GM19328 (cell line): ENCODE results near the gene PHKA2.
A peak's percentile ranks its signal among the peaks of the same experiment; 100 is the strongest.
"Not testable (repeated sequence)": the region's sequence is repeated elsewhere in the genome, so short reads cannot be mapped to it uniquely, and the experiment has no call there.

Experiments used
- ATAC-seq: cut with Tn5 transposase; IDR thresholded peaks from one replicate; pipeline ENCODE4 v1.9.1; 2021; ENCODE audit warnings: mild to moderate bottlenecking, moderate library complexity; ENCODE audit not compliant: unreplicated experiment

Gene PHKA2

DNA sequence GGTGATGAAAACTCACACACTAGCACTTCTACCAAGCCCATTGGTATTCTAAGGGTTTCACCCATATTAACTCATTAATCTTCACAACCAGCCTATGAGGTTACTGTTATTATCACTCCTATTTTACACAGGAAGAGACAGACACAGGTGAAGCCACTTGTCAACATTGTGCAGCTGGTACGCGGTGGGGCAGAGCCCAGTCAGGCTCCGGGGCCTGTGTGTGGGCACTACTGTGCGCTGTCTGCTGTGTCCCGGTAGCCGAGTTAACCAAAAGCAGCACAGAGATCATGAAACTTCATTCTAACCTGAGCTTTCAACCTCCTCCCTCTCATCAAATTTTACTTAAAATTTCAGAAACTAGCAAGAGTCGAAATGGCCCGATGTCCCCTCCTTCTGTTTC lies 111.3 kb downstream of the PHKA2 start:
- ATAC-seq, result no peak

DNA sequence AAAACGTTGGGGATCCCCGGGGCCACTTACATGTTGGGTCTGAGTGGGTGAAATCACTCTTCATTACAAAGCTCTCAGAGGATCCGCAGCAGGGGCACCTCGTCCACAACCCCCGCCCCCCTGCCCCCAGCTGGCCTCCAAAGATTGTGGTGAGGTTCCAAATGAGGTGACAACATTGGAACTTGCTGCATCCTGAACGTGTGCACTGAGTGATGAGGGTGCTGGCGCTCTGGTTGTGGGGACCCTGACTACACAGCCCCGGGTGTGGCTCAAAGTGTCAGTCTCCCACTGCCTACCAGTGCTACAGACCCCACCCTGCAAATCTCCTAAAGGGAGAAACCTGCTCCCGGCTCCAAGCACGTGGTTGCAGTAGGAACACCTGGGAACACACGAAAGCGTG lies 111.9 kb downstream of the PHKA2 start:
- no peak for ATAC-seq

DNA sequence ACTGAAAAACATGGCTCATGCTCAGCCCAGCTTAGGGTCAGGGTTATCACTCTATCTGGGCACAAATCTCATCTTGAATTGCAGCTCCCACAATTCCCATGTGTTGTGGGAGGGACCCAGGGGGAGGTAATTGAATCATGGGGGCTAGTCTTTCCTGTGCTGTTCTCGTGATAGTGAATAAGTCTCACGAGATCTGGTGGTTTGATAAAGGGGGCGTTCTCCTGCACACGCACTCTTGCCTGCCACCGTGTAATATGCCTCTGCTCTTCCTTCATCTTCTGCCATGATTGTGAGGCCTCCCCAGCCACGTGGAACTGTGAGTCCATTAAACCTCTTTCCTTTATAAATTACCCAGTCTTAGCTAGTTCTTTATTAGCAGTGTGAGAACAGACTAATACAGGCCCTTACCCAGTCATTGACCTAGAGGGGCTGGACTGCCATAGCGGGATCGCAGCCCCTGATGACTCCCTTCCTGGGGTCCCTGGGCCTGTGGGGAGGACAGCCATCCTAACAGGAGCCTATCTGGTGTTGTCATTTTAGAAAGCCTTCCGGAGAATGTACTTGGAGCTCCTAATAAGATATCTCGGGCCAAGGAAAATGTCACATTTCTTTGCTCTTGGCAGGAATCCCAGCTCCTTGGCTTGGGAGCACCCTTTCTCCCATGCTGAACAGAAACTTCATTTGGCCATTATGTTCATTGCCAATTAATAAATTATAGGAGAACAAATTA lies 112.6 kb downstream of the PHKA2 start:
- no peak for ATAC-seq

DNA sequence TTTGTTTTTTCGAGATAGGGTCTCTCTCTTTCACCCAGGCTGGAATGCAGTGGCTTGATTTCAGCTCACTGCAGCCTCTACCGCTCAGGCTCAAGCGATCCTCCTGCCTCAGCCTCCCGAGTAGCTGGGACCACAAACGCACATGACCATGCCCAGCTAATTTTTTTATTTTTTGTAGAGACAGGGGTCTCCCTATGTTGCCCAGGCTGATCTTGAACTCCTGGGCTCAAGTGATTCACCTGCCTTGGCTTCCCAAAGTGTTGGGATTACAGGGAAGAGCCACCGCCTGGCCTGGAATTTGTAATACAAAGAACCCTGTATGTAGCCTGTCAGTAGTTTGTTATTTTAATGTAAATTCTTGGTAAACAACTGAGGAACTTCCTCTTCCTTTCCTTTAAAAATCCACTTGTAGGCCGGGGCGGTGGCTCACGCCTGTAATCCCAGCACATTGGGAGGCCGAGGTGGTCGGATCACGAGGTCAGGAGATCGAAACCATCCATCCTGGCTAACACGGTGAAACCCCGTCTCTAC lies 119.5 kb downstream of the PHKA2 start:
- no peak for ATAC-seq

DNA sequence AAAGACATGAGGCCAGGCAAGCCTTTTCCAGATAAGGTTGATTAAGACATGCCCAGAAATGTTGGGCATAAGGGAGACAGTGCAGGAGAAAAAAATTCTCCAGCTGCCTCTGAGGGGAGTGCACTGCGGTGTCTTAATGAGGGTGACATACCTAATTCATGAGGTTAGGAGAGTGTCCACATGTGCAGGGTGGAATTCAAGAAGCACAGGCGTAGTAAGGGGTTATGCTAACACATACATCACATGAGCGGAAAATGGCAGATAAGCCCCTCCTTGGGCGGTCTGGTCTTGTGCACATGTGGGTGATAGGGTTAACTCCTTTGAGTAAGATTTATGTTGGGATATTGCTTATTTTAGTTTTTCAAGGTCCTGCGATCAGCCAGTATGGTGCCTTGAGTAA lies 122.4 kb downstream of the PHKA2 start:
- ATAC-seq, result no peak

DNA sequence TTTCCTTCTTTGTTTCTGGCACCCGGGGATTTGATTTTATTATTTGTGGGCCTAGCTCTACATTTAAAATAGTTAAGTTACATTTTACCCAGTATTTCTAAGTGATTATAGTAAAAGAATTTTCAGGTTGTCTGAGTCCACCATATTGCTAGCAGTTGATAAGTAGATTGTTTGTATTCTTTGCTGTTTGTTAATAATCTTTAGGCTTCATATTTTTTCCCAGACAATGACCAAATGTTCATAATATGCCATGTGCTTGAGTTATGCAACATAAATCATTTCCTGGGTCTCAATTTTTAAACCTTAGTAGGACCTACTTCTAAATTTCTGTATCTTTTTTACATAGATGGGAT lies 127.3 kb downstream of the PHKA2 start:
- ATAC-seq, result no peak

DNA sequence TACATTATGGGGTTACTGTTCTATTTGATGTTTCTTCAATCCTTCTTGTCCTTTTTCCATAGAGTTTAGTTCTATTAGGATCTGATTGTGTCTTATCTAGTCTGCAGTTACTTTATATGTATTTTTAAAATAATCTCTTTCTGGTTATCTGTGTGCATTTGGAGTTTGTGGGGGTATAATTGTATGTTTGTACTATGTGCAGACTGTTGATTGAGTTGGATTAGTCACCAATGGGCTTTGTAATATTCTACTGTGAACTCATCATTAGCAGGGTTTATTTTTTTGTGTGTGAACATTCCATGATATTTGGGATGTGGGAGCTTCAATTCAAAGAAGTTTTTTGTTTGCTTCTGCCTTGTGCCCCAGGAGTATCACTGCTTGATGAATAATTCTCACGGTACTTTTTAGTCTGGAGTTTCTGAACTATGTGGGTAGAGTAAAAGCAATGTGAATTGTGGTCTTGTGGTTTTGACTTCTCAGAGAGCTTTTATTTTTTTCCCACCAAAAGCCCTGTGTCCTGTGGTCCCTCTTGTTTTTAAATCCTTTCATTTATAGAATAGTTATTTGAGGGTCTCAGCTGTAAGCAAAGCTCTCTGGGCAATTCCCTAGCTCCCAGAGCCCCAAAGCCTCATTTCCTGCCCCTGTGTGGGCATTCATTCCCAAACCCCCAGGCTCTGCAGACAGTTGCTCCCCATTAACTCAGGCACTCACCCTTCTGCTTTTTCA lies 127.8 kb downstream of the PHKA2 start:
- ATAC-seq, result peak; percentile 86

DNA sequence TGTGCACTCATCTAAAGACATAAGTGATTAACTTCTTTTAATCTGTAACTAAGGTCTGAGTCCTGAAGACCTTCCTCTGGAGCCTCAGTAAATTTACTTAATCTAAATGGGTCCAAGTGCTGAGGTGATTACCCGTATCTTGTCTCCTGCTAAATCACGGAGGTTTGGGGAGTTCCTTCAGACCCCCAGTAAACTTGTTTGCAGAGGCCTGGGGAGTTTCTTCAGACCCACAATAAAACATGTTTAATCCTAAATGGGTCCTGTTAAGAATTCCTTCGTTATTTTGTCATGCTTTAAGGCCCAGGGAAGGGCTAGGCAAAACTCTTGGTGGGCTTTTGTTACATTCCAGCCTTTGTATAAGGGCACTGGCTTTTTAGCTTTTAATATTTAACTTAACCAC lies 136.0 kb downstream of the PHKA2 start:
- not testable (repeated sequence) for ATAC-seq
